Hematopoietic multipotent progenitor cell treated with erythropoietin and hydrocortisone succinate and interleukin-3 and kit ligand, for 17 days (in vitro differentiated cells): ENCODE measurements around the gene MAP3K7CL.
"Not testable (repeated sequence)": the region's sequence is repeated elsewhere in the genome, so short reads cannot be mapped to it uniquely, and the experiment has no call there.

Experiments used
- DNase-seq: peaks from one replicate; pipeline ENCODE4 v3.0.0-alpha.2; 2015; ENCODE audit warnings: low spot score

The MAP3K7CL gene

DNA sequence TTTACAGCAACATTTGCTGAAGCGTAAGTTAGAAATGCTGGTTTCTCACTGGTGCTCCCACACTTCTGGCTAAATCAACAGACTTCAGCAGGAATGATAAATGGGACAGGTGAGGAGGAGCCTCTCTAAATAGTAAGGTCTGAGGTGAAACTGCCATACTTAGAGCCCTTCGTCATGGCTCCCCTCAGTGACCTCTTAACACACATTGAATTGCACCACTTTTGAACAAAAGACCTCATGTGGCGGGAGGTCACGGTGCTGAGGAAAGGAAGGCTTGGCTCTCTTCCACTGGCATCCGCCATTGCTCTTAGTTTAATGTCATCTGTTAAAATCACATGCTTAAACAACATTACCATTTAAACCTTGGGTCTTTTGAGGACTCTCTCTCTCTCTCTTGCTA lies 3.4 kb downstream of the MAP3K7CL start:
- DNase-seq = no peak

- no peak for DNase-seq
Observed at GRCh38 chr21:29135481-29135880, 5.0 kb downstream of the MAP3K7CL start.

DNA sequence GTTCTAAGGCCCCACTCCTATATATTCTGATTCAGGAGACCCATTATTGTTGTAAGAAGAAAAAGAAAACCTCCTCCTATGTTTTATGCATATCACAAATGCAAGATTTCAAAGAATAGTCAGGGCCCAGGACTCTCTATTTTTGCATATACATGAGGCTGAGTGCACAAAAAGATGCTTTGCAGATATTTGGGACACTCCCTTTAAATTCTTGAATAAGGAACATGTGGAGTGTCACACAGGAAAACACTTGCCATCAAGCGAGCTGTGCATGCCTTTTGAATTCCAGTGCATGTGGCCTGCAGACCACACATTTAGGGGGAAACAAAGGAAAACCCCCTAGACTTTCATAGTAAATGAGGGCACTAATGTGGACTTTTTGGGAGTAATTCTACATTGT lies 5.6 kb downstream of the MAP3K7CL start:
- DNase-seq = no peak

DNA sequence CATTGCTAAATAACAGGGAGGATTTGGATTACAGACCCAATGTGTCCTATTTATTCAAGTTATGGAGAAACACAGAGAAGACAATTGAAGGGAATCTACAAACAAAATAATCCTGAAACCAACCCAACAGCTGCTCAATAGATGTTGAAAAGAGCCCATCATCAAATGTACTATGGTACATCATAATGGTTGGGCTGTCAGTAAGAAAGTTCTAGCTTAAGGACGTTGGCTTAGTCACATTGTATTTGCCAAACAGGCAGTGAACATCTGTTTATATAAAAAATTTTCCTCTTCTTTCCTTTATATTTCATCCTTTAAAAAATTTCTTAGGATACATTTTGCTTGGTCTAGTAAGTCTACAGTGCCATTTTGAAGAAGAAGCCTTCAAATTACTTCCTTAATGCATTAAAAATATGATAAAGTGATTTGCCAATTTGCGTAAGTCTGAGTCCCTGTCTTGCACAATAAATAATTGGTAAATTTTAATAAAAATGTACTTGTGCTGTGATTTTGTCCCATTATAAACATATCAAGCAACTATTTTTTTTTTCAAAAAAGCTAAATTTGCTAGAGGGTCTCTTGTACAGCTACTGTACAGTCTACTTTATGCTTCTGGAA lies 14.4 kb downstream of the MAP3K7CL start:
- no peak for DNase-seq

GRCh38 chr21:29145354-29145782 lies 14.9 kb downstream of the MAP3K7CL start:
- no peak for DNase-seq

GRCh38 chr21:29145852-29146453 lies 15.5 kb downstream of the MAP3K7CL start:
- DNase-seq = no peak

GRCh38 chr21:29146726-29147125 lies 16.3 kb downstream of the MAP3K7CL start:
- DNase-seq = no peak

DNA sequence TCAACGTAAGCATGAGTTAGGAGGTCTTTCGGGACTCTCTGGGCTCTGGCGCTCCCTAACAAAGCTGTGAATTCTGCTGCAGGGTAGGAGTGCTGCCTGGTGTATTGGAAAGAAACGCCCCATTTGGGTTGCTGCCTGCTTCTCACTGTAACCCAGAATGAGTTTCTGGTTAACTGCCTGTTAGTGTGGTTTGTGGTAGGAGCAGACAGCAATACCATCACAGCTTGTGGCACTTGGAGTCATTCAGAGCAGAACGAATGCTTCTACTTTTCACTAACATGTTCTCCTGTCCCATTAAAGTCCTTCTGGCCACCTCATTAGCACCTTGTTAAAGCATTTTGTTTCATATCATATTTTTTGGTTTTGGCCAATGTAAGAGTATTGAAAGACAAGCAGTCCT lies 18.1 kb downstream of the MAP3K7CL start:
- DNase-seq = no peak

GRCh38 chr21:29149808-29150425 lies 19.5 kb downstream of the MAP3K7CL start:
- DNase-seq = no peak

- no peak for DNase-seq
Observed at GRCh38 chr21:29151931-29152330, 21.5 kb downstream of the MAP3K7CL start.

DNA sequence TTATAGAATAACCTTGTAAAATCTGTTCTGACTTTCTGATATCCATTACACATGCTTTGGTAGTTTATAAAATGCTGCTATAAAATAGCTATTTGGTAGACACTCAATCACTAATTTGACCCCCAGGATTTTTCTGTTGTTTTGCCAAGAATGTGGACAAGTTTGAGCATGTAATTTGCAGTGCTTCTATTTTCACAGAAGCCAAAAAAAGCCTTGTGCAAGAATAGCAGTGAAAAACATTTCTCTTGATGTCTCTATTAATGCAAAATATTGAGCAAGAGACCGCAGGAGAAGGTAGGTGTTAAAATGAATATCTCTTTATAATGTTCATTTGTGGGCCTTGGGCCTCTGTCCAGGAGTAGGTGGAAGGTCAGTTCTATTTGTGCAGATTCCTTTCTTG lies 22.5 kb downstream of the MAP3K7CL start:
- DNase-seq = no peak

DNA sequence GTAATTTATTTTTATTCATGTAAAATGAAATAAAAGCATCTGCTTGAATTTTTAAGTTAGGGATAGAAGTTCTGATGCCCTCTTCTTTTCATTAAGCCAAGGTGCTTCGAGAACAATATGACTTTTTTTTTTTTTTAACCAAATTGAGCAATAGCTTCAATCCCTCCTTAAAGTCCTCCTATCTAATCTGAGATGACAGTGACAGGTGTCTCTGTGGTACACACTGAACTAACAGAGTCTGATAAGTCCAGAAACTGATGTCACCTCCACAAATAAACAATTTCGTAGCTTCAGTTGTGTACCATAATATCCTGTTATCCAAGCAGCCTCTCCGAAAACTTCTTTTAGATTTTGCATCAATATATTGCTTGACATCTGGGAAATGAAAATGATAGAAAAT lies 23.8 kb downstream of the MAP3K7CL start:
- no peak for DNase-seq

DNA sequence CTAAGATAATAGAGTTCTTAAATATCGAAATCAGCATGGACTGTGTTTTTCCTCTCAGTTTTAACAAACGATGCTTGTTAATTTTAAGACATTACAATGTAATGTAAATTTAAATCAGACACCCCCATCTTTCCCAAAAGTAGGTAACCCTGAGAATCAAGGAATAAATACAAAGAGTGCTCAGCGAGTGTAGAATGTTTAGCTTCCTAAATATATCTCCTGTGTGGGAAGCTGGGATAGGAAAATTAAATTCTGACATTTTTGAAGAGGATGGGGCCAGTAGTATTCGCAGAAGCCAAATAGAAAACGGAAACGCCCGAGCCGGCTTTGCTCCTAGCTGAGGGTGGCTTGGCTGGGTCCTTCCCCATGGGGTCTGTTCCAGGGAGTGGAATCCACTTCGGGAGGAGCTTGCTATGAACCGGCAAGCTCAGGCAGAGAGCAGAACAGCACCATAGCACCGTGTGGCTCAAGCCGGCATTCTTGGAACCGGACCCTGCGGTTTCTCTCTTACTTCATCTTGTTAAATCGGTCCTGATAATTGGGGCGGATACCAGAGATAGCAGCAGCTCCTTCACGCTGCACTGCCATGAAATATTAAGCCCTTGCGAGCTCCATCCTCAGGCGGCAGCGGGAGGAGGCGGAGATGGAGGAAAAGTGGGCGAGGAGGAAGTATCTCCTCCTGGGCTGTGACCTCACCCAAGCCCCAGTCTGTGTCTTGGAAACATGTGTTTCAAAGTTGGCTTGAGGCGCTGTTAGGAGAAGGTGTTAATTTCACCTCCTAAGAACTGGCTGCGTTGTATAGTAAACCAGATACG lies 24.9 kb downstream of the MAP3K7CL start:
- DNase-seq = no peak

DNA sequence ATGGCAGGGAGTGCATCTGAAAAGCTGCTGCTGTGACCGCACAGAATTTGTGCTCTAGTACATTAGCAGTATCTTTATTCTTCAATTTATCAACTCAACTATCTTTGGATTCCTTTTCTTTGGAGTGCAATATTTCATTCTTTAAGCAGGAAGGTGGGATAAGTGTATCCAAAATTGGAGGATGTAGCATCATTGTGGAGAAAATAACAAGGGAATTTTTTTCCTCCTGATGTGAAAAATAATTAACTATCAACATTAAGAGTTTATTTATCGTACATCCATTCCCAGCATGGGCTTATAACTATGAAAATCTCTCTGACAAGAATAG lies 25.5 kb downstream of the MAP3K7CL start:
- no peak for DNase-seq

DNA sequence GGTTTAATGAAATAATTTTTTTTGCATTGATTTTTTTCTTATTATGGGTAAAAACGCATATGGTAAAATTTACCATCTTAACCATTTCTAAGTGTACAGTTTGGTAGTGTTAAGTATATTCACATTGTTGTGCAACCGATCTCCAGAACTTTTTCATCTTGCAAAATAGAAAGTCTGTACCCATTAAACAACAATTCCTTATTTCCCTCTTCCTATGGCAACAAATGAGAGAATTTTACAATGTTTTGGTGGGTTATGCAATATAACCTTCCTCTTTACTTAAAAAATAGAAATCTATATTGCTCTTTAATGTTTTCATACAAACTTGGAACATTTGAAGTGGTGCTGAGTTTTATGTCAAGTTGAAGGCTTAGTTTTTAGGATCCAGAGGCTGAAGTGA lies 26.6 kb downstream of the MAP3K7CL start:
- no peak for DNase-seq

GRCh38 chr21:29159842-29160241 lies 29.4 kb downstream of the MAP3K7CL start:
- no peak for DNase-seq

DNA sequence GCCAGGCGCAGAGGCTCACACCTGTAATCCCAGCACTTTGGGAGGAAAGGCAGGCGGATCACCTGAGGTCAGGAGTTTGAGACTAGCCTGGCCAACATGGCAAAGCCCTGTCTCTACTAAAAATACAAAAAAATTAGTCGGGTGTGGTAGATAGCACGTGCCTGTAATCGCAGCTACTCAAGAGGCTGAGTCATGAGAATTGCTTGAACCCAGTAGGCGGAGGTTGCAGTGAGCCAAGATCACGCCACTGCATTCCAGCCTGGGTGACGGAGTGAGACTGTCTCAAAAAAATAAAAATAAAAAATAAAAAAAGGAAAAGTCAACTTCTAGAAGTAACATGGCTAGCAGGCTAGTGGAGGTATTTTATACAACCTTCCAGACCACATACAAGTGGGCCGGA lies 32.4 kb downstream of the MAP3K7CL start:
- not testable (repeated sequence) for DNase-seq

DNA sequence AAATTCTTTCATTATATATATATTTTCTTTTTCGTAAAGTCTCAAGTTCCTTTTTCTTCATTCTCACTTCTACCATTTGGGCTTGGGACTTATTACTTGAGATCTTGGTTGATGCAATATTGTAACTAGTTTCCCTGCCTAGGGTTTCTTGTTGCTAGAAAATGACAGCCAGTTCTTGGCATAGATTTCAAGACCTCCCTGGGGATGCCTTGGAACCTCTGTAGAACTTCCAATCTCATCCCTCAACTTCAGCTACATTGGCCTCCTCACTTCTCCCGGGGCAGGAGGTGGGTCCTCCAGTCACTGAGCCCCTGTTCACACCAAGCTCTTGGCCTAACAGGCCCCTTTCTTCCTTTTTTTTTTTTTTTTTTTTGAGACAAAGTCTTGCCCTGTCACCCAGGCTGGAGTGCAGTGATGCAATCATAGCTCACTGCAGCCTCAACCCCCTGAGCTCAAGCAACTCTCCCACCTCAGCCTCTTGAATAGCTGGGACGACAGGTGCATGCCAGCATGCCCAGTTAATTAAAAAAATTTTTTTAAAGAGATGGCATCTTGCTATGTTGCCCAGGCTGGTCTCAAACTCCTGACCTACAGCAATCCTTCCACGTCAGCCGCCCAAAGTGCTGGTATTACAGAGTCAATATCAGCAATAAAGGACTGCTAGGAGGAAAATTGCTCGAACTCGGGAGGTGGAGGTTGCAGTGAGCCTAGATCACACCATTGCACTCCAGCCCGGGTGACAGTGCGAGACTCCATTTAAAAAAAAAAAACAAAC lies 33.1 kb downstream of the MAP3K7CL start:
- DNase-seq = no peak

DNA sequence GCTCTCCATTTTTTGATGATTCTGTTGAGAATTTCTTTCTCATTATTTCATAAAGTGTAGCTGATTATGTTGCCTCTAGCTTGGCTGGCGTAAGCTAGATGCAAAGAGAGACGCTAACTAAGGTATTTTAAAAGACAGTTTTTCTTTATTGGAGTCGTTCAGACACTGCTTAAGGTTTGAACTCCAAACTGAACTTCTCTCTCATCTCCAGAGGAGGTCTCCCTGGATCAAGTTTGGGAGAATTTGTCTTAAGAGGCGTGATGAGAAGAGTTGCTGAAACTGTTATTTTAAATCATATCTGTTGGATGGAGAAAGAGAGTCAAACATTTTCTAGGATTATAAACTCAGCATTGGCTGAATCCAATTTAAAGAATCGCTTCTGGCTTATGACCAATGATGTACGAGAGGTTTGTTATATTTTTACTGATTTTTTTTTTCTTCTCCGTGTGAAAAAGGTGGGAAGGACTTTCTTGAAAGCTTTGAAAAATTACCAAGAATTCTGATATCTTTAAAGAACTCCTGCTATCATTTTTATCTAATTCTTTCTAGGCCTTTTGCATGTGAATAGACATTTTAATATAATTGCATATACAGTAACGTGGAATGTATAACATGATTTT lies 34.0 kb downstream of the MAP3K7CL start:
- peak; percentile 45 for DNase-seq

- no peak for DNase-seq
Observed at GRCh38 chr21:29166323-29166722, 35.9 kb downstream of the MAP3K7CL start.

GRCh38 chr21:29166853-29167252 lies 36.4 kb downstream of the MAP3K7CL start:
- no peak for DNase-seq

GRCh38 chr21:29167481-29167880 lies 37.0 kb downstream of the MAP3K7CL start:
- DNase-seq = not testable (repeated sequence)
